Suprapubic skin (tissue), 4 donors: ENCODE data around the gene RALB. TPM values are rescaled to one million over a fixed set of nuclear protein-coding genes. Genes with fewer than 3 reads are reported as not detected.

ENCODE experiments used
- DNase-seq, 2 donors: peaks; one replicate each; pipeline ENCODE4 v3.0.0-alpha.2; 2019; ENCODE audit warnings: low spot score in 2 of 2
- H3K27ac ChIP-seq: fragments of 200-600 bp; sonication (generic); one replicate; pipeline ENCODE4 v1.5.1; 2019
- H3K27me3 ChIP-seq: fragments of 200-600 bp; sonication (generic); one replicate; pipeline ENCODE4 v1.5.1; 2019
- H3K36me3 ChIP-seq: fragments of 200-600 bp; sonication (generic); one replicate; pipeline ENCODE4 v1.5.1; 2019
- H3K4me1 ChIP-seq: fragments of 200-600 bp; sonication (generic); one replicate; pipeline ENCODE4 v1.5.1; 2019
- H3K4me3 ChIP-seq: fragments of 200-600 bp; sonication (generic); one replicate; pipeline ENCODE4 v1.5.1; 2019; ENCODE audit warnings: mild to moderate bottlenecking
- H3K9me3 ChIP-seq: fragments of 200-600 bp; sonication (generic); one replicate; pipeline ENCODE4 v1.5.1; 2019
- CTCF ChIP-seq, 2 donors: fragments of 200-600 bp in 1 of 2; fragments of 450-650 bp in 1 of 2; sonication (generic) in 1 of 2; IDR thresholded peaks; one replicate each; pipeline ENCODE4 v1.5.1; 2016 to 2019; ENCODE audit warnings: antibody characterized with exemption in 2 of 2, mild to moderate bottlenecking in 1 of 2, moderate library complexity in 1 of 2
- EP300 ChIP-seq: sonication (generic); formaldehyde crosslinking; IDR thresholded peaks from one replicate; pipeline ENCODE4 v1.6.1; 2017; ENCODE audit warnings: antibody characterized with exemption
- POLR2A ChIP-seq, 2 donors: fragments of 450-650 bp; IDR thresholded peaks; one replicate each; pipeline ENCODE4 v1.6.1; 2017; ENCODE audit warnings: antibody characterized with exemption in 2 of 2, mild to moderate bottlenecking in 2 of 2, moderate library complexity in 2 of 2
- POLR2AphosphoS5 ChIP-seq, 3 donors: sonication (generic); formaldehyde crosslinking; IDR thresholded peaks; one replicate each; pipeline ENCODE4 v1.6.1; 2017; ENCODE audit warnings: antibody characterized with exemption in 3 of 3
- WGBS: methylation state at CpG from one replicate; pipeline ENCODE4 v1.1.5; 2018; 5-methylcytosine and 5-hydroxymethylcytosine counted together
- total RNA-seq, 4 donors: library from RNA; depleted of rRNA; stranded (reverse); fragments of >200 nt; gene quantifications; one replicate each; pipeline ENCODE4 v1.1.0, GENCODE V29; 2016

Gene RALB
- total RNA-seq, 4 donors from 2014 or later, result 21.3 to 37.0 (median 30.5) TPM

- Histone ChIP-seq H3K9me3 (no peaks in the 10 kb centered on the region), H3K4me3 (no peak overlapping the region), H3K27ac (no peak overlapping the region), H3K27me3 (no peaks in the 10 kb centered on the region), H3K36me3 (peaks cover 57% of the 10 kb centered on the region), H3K4me1 (no peaks in the 10 kb centered on the region)
- DNase-seq, result no peak
- TF ChIP-seq POLR2AphosphoS5 (IDR thresholded peaks at IDR 0.05) (no peak), POLR2A (IDR thresholded peaks at IDR 0.05) (no peak), EP300 (no peak), CTCF (IDR thresholded peaks at IDR 0.05) (no peak)
- 95% methylated on average over 12 of the region's 12 CpGs for WGBS
Observed at GRCh38 chr2:120302301-120302700, 49.6 kb downstream of the RALB start.

GRCh38 chr2:120303177-120303576 is 50.5 kb downstream of the RALB start:
- H3K27ac ChIP-seq, result no peak overlapping the region

GRCh38 chr2:120305296-120305695 is 52.6 kb downstream of the RALB start:
- no peaks in the 10 kb centered on the region for H3K27me3 ChIP-seq
- H3K4me3 ChIP-seq, result no peak overlapping the region
- WGBS, result 87% methylated on average over 6 of the region's 6 CpGs
- DNase-seq, result no peak
- TF ChIP-seq POLR2AphosphoS5 (IDR thresholded peaks at IDR 0.05) (no peak), CTCF (IDR thresholded peaks at IDR 0.05) (no peak), EP300 (no peak), POLR2A (IDR thresholded peaks at IDR 0.05) (no peak)
- peaks cover 32% of the 10 kb centered on the region for H3K36me3 ChIP-seq
- peaks cover 3% of the 10 kb centered on the region for H3K4me1 ChIP-seq
- H3K9me3 ChIP-seq, result no peaks in the 10 kb centered on the region
- H3K27ac ChIP-seq, result no peak overlapping the region

More at GRCh38 chr2:120303177-120303576, 50.5 kb downstream of the RALB start:
- Histone ChIP-seq H3K4me3 (no peak overlapping the region), H3K9me3 (no peaks in the 10 kb centered on the region), H3K36me3 (peaks cover 49% of the 10 kb centered on the region), H3K27me3 (no peaks in the 10 kb centered on the region), H3K4me1 (peaks cover 3% of the 10 kb centered on the region)
- WGBS, result 90% methylated on average over 6 of the region's 6 CpGs
- TF ChIP-seq CTCF (IDR thresholded peaks at IDR 0.05) (no peak), POLR2AphosphoS5 (IDR thresholded peaks at IDR 0.05) (no peak), POLR2A (IDR thresholded peaks at IDR 0.05) (no peak), EP300 (no peak)
- no peak for DNase-seq

- H3K9me3 ChIP-seq, result no peaks in the 10 kb centered on the region
- H3K27me3 ChIP-seq, result no peaks in the 10 kb centered on the region
- H3K4me3 ChIP-seq, result no peak overlapping the region
- no peak overlapping the region for H3K27ac ChIP-seq
- H3K4me1 ChIP-seq, result peaks cover 3% of the 10 kb centered on the region
- TF ChIP-seq POLR2AphosphoS5 (IDR thresholded peaks at IDR 0.05) (no peak), EP300 (no peak), CTCF (IDR thresholded peaks at IDR 0.05) (no peak), POLR2A (IDR thresholded peaks at IDR 0.05) (no peak)
- DNase-seq, result no peak
- WGBS, result 92% methylated on average over 5 of the region's 5 CpGs
- peaks cover 26% of the 10 kb centered on the region for H3K36me3 ChIP-seq
Observed at GRCh38 chr2:120305937-120306490, 53.4 kb downstream of the RALB start.

GRCh38 chr2:120307482-120307881 is 54.8 kb downstream of the RALB start:
- TF ChIP-seq POLR2AphosphoS5 (IDR thresholded peaks at IDR 0.05), result no peak
- no peak for TF ChIP-seq POLR2A (IDR thresholded peaks at IDR 0.05)
- TF ChIP-seq EP300, result no peak
- no peak for TF ChIP-seq CTCF (IDR thresholded peaks at IDR 0.05)
- Histone ChIP-seq H3K9me3 (no peaks in the 10 kb centered on the region), H3K27me3 (no peaks in the 10 kb centered on the region), H3K36me3 (peaks cover 13% of the 10 kb centered on the region), H3K4me3 (no peak overlapping the region), H3K4me1 (peaks cover 4% of the 10 kb centered on the region), H3K27ac (no peak overlapping the region)
- DNase-seq, result no peak
- 37% methylated on average over 5 of the region's 7 CpGs for WGBS
